Measurements from ENCODE around the gene NMNAT2. TPM values are rescaled to one million over a fixed set of nuclear protein-coding genes. Genes with fewer than 3 reads are reported as not detected.

The NMNAT2 gene
- total RNA-seq, 8 experiments from 2014 or later = 0.25 to 68.9 (median 37.4) TPM

DNA sequence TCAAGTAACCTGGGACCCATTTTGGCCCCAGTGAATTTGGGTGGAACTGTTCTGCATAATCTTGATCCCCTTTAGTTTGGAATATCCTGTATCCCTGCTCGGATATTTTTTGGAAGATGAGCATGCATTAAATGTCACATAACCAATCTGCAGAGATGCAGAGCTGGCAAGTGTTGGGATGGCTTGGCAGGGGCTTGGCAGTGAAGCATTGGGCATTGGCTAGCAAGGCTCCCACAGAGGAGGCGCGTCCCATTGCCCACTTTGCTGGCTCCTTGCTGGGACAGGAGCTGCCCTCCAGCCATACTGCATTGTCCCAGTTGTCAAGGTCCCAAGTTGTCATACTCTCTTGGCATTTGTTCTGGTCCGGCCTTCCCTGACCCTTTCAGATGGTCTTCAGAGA is 202.2 kb downstream of the NMNAT2 start:
- WGBS, 10 experiments = 89 to 100% (median 93%) methylated on average over 1 to 4 of the region's 4 CpGs; no CpG with 5 or more reads in 5 of the 10 experiments
- no peak overlapping the region for H3K4me3 ChIP-seq
- ATAC-seq (replicated peaks in 6 of 8) = no peak
- H3K27ac ChIP-seq = no peak overlapping the region
- in situ Hi-C loops (cut with MboI; ENCODE audit: low pct_unique_long_range_greater_than_20kb in 2 of 9, low sequenced_read_pairs in 9 of 9, unreplicated experiment in 9 of 9) = no loop called here
- H3K4me1 ChIP-seq (replicated peaks in 1 of 2) = peaks cover 21 to 27% of the 10 kb centered on the region in 2 donors

DNA sequence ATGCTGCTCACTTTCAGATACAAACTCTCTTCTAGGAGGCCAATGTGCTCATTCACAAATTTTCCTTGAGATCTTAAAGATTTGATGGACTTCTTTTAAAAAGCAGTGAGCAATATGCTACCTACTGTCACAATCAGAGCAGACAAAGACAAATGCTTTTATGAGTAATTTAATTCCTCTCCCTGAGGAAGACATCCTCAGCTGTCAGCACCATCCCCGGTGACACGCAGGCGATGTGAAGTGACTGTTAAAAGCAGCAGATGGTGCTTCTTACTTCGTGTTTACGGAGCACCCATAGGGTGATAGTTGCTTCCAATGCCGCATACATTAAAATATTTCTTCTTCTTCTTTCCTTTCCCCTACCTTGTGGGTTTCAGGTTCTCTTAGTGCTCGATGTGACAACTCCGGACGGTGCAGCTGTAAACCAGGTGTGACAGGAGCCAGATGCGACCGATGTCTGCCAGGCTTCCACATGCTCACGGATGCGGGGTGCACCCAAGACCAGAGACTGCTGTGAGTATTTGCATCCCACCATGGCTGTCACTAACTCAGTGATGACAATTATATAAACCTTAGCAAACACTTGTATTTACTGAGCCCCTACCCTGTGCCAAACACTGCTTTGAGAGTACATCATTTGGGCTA is 203.0 kb downstream of the NMNAT2 start:
- 28 to 86% (median 74%) methylated on average over 4 to 13 of the region's 13 CpGs; no CpG with 5 or more reads in 3 of the 10 experiments for WGBS, 10 experiments
- in situ Hi-C loops (cut with MboI; ENCODE audit: low pct_unique_long_range_greater_than_20kb in 2 of 9, low sequenced_read_pairs in 9 of 9, unreplicated experiment in 9 of 9) = no loop called here
- Histone ChIP-seq H3K4me1 (replicated peaks in 1 of 2) (peaks cover 21 to 27% of the 10 kb centered on the region in 2 donors), H3K4me3 (no peak overlapping the region), H3K27ac (no peak overlapping the region)
- ATAC-seq (replicated peaks in 6 of 8) = peak in 3 of 8 experiments; percentile 24 to 41 (median 27)

DNA sequence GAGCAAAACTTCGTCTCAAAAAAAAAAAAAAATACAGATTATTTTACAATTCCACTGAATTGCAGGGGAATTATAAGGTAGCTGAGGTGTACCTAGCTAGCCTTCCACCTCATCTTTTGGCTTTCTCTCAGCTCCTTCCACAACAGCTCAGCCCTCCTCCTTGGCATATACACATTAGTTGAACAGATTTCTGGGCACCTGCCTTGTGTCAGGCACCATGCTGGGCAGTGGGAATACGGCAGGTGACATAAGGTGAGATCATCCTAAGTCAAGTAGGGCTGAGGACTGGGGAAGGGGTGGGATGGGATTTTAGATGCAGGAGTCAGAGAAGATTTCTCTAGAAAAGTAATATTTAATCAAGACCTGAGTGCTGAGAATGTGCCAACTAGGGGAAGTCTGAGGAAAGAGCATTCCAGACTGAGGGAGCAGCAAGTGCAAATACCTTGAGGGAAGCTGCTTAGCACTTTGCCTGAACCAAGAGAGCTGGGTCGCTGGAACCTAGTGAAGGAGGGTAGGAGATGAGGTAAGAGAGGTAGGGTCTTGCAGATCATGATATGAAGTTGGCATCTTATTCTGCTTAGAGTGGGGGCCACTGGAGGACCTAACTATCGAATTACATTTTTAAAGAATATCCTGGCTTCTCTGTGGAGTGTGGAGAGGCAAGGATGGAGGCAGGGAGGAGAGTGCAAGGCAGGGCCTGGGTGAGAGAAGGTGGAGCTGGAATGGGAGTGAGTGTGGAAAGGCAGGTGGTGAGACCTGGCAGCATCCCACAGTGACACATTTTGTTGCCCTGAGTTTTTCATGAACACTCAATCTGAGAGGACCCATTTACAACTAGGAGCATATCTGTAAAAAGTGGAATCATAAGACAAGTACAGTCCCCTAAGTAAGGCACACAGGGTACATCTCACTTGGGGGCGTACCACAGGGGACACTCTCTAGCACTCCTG is 203.9 kb downstream of the NMNAT2 start:
- no peak for ATAC-seq (replicated peaks in 6 of 8)
- Histone ChIP-seq H3K4me1 (replicated peaks in 1 of 2) (peaks cover 14 to 21% of the 10 kb centered on the region in 2 donors), H3K27ac (no peak overlapping the region), H3K4me3 (no peak overlapping the region)
- 54 to 100% (median 87%) methylated on average over 1 to 4 of the region's 5 CpGs; no CpG with 5 or more reads in 1 of the 10 experiments for WGBS, 10 experiments
- in situ Hi-C loops (cut with MboI; ENCODE audit: low pct_unique_long_range_greater_than_20kb in 2 of 9, low sequenced_read_pairs in 9 of 9, unreplicated experiment in 9 of 9) = no loop called here

DNA sequence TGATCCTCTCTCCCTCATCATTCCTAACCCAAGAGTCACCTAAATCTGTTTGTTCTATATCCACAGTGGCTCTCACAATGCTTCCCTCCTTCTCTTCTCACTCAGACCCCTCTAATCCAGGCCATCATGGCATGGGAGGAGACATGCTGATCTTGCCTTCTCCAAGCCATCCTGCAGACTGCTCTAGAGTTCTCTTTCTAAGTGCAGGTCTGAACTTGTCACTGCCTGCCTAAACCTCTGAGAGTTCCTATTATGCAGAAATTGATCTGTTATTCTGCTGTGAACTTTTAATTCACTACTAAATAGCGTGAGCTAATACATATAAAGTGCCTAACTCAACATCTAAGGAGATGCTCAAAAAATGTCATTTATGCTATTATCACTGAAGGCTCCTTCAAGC is 205.3 kb downstream of the NMNAT2 start:
- no peak overlapping the region for H3K4me3 ChIP-seq
- 80 to 100% (median 100%) methylated on average over 1 of the region's 1 CpG; no CpG with 5 or more reads in 4 of the 10 experiments for WGBS, 10 experiments
- H3K4me1 ChIP-seq (replicated peaks in 1 of 2) = peaks cover under 1 to 6% of the 10 kb centered on the region in 2 donors
- in situ Hi-C loops (cut with MboI; ENCODE audit: low pct_unique_long_range_greater_than_20kb in 2 of 9, low sequenced_read_pairs in 9 of 9, unreplicated experiment in 9 of 9) = no loop called here
- H3K27ac ChIP-seq = no peak overlapping the region
- ATAC-seq (replicated peaks in 6 of 8) = no peak

DNA sequence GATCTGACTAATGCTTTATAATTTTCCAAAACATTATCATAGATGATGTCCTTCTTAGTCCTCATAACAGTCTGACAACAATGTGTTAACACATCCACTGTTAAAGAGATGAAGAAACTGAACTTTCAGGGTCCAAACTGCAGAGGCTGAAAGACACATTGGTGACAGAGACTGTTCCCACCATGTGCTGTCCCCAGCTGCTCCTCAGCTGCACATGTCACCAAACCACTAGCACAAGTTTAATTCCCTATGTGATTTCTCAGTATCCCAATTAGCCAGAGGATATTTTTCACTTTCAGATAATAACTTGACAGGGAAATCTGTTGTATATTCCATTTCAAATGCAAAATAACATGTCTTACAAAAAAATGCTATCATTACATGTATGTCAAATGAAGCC is 207.5 kb downstream of the NMNAT2 start:
- peaks cover 0 to 6% of the 10 kb centered on the region in 2 donors for H3K4me1 ChIP-seq (replicated peaks in 1 of 2)
- no peak for ATAC-seq (replicated peaks in 6 of 8)
- H3K4me3 ChIP-seq = no peak overlapping the region
- in situ Hi-C loops (cut with MboI; ENCODE audit: low pct_unique_long_range_greater_than_20kb in 2 of 9, low sequenced_read_pairs in 9 of 9, unreplicated experiment in 9 of 9) = no loop called here
- H3K27ac ChIP-seq = no peak overlapping the region

DNA sequence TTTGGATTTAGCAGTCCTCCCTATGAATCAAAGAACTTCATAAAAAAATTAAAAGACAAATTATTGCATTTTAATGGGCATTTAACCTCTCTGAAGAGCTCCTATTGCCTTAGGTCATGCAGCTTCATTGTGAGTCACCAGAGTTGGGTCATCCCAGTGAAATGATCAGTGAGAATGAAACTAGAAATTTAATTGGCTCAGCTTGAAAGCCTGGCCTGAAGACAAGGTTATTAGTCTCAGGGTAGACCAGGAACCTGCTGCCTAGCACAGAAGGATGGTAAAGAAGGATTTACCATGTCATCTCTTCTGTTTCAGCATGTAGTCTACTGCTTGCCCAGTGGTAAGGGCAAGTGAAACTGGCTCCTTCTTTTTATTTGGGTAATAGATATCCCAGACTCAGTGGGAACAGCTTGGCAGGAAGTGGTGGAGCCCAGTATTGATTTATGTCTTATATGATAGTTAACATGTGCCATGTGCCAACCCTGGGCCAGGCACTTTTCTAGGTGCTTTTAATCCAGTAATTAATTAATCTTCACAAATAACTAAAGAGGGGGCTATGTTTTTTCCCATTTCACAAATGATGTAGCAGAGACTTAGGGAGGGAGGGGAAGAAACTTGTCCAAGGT is 208.5 kb downstream of the NMNAT2 start:
- Histone ChIP-seq H3K4me1 (replicated peaks in 1 of 2) (peaks cover 0 to under 1% of the 10 kb centered on the region in 2 donors), H3K27ac (no peak overlapping the region), H3K4me3 (no peak overlapping the region)
- in situ Hi-C loops (cut with MboI; ENCODE audit: low pct_unique_long_range_greater_than_20kb in 2 of 9, low sequenced_read_pairs in 9 of 9, unreplicated experiment in 9 of 9) = no loop called here
- peak; percentile 83 to 99 (median 96) for ATAC-seq (replicated peaks in 6 of 8)

DNA sequence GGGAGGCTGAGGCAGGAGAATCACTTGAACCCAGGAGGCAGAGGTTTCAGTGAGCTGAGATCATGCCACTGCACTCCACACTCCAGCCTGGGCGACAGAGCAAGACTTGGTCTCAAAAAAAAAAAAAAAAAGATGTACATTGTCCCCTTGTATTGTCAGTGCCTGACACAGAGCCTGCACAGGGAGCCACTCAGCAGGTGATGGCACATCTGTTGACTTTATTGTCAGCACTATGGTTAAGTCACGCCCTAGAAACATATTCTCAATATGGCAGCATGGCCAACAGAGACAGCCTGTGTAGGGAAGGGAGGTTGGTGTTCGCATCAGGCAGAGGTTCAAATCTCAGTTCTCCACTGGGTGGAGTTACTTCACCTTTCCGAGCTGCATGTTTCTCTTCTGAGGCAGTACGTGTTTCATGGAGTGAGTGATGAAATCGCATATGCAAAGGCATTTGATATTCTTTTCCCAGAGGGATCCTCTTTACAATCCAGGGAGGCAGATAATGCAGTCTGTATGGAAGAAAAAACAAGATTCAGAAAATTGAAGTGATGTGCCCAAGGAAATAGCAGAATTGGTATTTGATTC is 211.6 kb downstream of the NMNAT2 start:
- H3K4me3 ChIP-seq = no peak overlapping the region
- in situ Hi-C loops (cut with MboI; ENCODE audit: low pct_unique_long_range_greater_than_20kb in 2 of 9, low sequenced_read_pairs in 9 of 9, unreplicated experiment in 9 of 9) = no loop called here
- WGBS, 10 experiments = 49 to 96% (median 87%) methylated on average over 1 to 5 of the region's 6 CpGs; no CpG with 5 or more reads in 3 of the 10 experiments
- no peaks in the 10 kb centered on the region for H3K4me1 ChIP-seq (replicated peaks in 1 of 2)
- no peak overlapping the region for H3K27ac ChIP-seq
- ATAC-seq (replicated peaks in 6 of 8) = peak in 4 of 8 experiments; percentile 16 to 44 (median 18)

DNA sequence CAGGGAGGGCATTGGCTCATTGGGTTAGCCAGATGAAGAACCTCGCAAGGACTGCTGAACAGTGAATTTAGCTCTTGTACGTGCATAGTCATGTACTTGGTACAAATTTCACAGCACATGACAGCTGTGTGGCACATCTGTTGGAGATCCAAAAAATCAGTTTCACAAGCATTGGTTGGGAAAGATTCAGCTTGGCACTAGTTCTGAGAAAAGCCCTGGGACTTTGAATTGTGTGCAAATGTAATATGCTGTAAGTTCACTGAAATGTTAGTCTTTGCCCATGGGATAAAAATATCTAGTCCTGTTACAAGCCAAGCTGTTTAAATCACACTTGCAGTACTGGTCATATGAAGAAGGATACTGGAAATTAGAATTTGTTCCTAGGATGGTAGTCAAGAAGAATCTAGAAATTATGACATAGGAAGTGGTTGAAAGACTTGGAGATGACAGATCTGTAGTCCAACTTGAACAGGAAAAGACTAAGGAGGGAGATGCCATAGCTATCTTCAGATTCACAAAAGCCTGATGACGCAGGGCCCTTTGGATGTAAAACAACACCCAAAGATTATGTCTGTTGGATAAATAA is 212.9 kb downstream of the NMNAT2 start:
- no peak overlapping the region for H3K4me3 ChIP-seq
- 29 to 100% (median 90%) methylated on average over 1 to 3 of the region's 3 CpGs for WGBS, 10 experiments
- ATAC-seq (replicated peaks in 6 of 8) = peak in 3 of 8 experiments; percentile 9 to 19 (median 10)
- no peak overlapping the region for H3K27ac ChIP-seq
- no peaks in the 10 kb centered on the region for H3K4me1 ChIP-seq (replicated peaks in 1 of 2)
- in situ Hi-C loops (cut with MboI; ENCODE audit: low pct_unique_long_range_greater_than_20kb in 2 of 9, low sequenced_read_pairs in 9 of 9, unreplicated experiment in 9 of 9) = no loop called here

DNA sequence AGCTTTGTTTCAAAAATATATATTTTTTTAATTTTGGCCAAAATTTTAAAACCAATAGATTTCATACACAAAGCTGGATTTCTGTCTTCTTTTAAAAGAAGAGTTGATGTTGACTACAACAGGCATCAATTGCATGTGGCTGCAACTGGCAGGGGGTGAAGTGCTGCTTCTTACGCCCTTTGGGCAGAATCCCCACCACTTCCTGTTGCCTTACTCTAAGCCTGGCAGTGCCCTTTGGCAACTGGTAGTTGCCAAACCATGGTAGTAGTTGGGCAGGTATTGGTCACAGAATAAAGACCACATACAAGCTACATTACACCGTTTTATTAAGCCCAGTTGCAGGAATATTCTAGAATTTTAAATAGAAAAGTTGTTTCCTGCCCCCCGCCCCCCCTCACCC is 215.1 kb downstream of the NMNAT2 start:
- 33 to 100% (median 79%) methylated on average over 1 to 3 of the region's 3 CpGs; no CpG with 5 or more reads in 1 of the 10 experiments for WGBS, 10 experiments
- Histone ChIP-seq H3K4me3 (no peak overlapping the region), H3K4me1 (replicated peaks in 1 of 2) (no peaks in the 10 kb centered on the region), H3K27ac (no peak overlapping the region)
- no peak for ATAC-seq (replicated peaks in 6 of 8)
- in situ Hi-C loops (cut with MboI; ENCODE audit: low pct_unique_long_range_greater_than_20kb in 2 of 9, low sequenced_read_pairs in 9 of 9, unreplicated experiment in 9 of 9) = no loop called here

DNA sequence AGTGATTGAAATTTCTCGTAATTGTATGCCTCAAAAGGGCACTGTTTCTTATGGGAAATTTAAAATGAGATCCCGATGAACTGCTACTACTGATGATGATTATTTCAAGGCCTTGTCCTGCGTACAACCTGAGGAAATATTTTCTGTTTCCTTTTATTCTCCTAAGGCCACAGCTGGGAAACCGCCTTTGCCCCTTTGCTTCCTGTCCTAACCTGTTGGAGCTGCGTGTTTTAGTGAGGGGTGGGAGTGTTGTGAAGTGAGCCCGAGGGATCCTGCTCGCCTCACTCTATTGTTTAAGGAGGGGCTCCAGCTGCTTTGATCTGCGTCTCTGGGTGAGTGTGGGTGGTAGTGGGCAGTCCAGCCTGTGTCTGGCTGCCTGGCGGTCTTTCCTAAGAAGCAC is 217.7 kb downstream of the NMNAT2 start:
- Histone ChIP-seq H3K4me3 (no peak overlapping the region), H3K27ac (no peak overlapping the region), H3K4me1 (replicated peaks in 1 of 2) (no peaks in the 10 kb centered on the region)
- ATAC-seq (replicated peaks in 6 of 8) = no peak
- 63 to 96% (median 78%) methylated on average over 5 to 9 of the region's 9 CpGs; no CpG with 5 or more reads in 3 of the 10 experiments for WGBS, 10 experiments
- in situ Hi-C loops (cut with MboI; ENCODE audit: low pct_unique_long_range_greater_than_20kb in 2 of 9, low sequenced_read_pairs in 9 of 9, unreplicated experiment in 9 of 9) = no loop called here

DNA sequence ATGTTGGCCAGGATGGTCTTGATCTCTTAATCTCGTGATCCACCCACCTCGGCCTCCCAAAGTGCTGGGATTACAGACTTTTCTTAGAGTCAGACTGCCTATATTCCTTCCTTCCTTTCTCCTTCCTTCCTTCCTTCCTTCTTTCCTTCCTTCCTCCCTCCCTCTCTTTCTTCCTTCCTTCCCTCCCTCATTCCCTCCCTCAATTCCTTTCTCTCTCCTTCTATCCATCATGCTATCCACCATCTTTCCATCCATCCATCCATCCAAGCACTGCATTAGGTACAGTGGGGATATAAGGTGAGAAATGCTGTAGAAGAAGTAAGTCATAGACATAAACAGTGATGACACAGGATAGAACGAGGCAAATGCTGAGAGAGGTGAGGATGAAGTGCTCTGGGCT is 218.9 kb downstream of the NMNAT2 start:
- no peak overlapping the region for H3K27ac ChIP-seq
- H3K4me1 ChIP-seq (replicated peaks in 1 of 2) = no peaks in the 10 kb centered on the region
- 88 to 97% (median 94%) methylated on average over 2 to 3 of the region's 3 CpGs; no CpG with 5 or more reads in 2 of the 10 experiments for WGBS, 10 experiments
- in situ Hi-C loops (cut with MboI; ENCODE audit: low pct_unique_long_range_greater_than_20kb in 2 of 9, low sequenced_read_pairs in 9 of 9, unreplicated experiment in 9 of 9) = no loop called here
- no peak overlapping the region for H3K4me3 ChIP-seq
- no peak for ATAC-seq (replicated peaks in 6 of 8)

DNA sequence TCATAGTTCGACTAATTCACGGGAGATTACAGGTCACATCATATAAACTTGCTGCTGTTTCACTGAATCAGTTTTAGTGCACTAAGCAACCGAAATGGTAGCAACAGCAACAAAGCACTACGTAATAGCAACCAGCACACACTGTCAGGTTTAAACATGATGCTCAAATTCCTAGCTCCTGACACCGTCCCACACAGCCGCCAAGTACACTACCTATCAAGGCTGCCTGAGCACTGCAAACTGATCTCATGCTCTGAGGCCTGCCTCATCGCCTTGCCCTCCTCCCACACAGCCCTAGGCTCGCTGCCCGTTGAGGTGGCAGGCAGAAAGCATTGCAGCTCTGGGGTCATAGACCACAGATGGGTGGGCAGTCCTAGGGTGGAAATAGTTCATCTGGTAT is 219.7 kb downstream of the NMNAT2 start:
- 40 to 98% (median 92%) methylated on average over 1 to 8 of the region's 9 CpGs; no CpG with 5 or more reads in 4 of the 10 experiments for WGBS, 10 experiments
- Histone ChIP-seq H3K27ac (no peak overlapping the region), H3K4me3 (no peak overlapping the region), H3K4me1 (replicated peaks in 1 of 2) (no peaks in the 10 kb centered on the region)
- peak in 1 of 8 experiments; percentile 90 for ATAC-seq (replicated peaks in 6 of 8)
- in situ Hi-C loops (cut with MboI; ENCODE audit: low pct_unique_long_range_greater_than_20kb in 2 of 9, low sequenced_read_pairs in 9 of 9, unreplicated experiment in 9 of 9) = no loop called here
